Large intestine (tissue), 3 donors: ENCODE results near the gene APP. TPM values are rescaled to one million over a fixed set of nuclear protein-coding genes. Genes with fewer than 3 reads are reported as not detected.
A peak's percentile ranks its signal among the peaks of the same experiment; 100 is the strongest.

Experiments
- DNase-seq, 2 donors: peaks; one replicate each; pipeline versions ENCODE4 v3.0.0 to v3.0.0-alpha.2; 2013
- H3K27ac ChIP-seq: one replicate; pipeline ENCODE4 v1.5.1; 2013; ENCODE audit warnings: low read length
- H3K27me3 ChIP-seq: 2 replicates; pipeline ENCODE4 v1.6.1; 2013; ENCODE audit warnings: low read length; ENCODE audit not compliant: control insufficient read depth, insufficient read depth
- H3K36me3 ChIP-seq: 2 replicates; pipeline ENCODE4 v1.6.1; 2013; ENCODE audit warnings: low read length; ENCODE audit not compliant: control insufficient read depth, insufficient read depth
- H3K4me1 ChIP-seq: one replicate; pipeline ENCODE4 v1.6.1; 2013; ENCODE audit warnings: low read length; ENCODE audit not compliant: control insufficient read depth, insufficient read depth
- H3K4me3 ChIP-seq: one replicate; pipeline ENCODE4 v1.5.1; 2013; ENCODE audit warnings: low read length
- H3K9me3 ChIP-seq: one replicate; pipeline ENCODE4 v1.6.1; 2013; ENCODE audit warnings: mild to moderate bottlenecking, low read depth, low read length, moderate library complexity; ENCODE audit not compliant: control insufficient read depth
- WGBS: methylation state at CpG from one replicate; pipeline ENCODE4 v1.1.5; 2013; ENCODE audit warnings: low lambda C conversion rate; ENCODE audit not compliant: insufficient coverage; 5-methylcytosine and 5-hydroxymethylcytosine counted together
- polyA plus RNA-seq: library from polyadenylated mRNA; unstranded; fragments of 120-200 nt; gene quantifications from one replicate; pipeline ENCODE4 v1.2.1, GENCODE V29; 2013

Gene APP
- polyA plus RNA-seq, 1 donor: 265 TPM

DNA sequence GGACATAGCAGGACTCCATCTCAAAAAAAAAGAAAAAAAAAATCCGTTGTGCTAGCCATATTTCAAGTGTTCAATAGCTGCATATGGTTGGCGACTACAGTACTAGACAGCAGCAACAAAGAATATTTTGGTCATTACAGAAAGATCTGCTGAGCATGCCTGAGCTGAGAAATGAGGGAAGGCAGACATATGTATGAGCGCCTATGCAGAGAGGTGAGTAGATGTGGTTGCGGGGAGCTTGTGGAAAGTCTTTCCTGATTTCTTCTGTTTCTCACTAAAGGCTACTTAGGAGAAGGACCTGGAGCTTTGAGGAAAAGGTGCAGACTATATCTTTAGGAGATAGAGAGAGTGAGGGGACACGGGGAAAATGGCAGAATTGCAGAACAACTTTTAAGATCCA, 21.0 kb upstream of the APP start:
- Histone ChIP-seq H3K9me3 (no peaks in the 10 kb centered on the region), H3K27me3 (no peaks in the 10 kb centered on the region), H3K36me3 (no peaks in the 10 kb centered on the region), H3K27ac (no peak overlapping the region), H3K4me1 (no peaks in the 10 kb centered on the region), H3K4me3 (no peak overlapping the region)
- 75% methylated on average over 2 of the region's 5 CpGs for WGBS
- DNase-seq: no peak

DNA sequence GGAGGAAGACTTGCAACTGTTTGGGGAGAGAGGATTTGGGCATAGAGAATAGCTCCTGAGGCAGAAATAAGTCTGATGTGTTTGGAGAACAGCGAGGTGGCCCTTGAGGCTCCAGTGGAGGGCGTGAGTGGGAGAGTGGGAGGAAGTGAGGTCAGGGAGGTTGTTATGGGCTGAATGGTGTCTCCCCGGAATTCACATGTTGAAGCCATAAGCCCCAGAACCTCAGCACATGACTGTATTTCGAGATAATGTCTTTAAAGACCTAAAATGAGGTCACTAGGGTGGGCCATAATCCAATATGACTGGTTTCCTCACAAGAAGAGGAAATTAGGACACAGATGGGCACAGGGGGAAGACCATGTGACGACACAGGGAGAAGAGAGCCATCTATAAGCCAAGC, 17.9 kb upstream of the APP start:
- DNase-seq: no peak
- WGBS: no CpG with 5 or more reads among the region's 5 CpGs

GRCh38 chr21:26185446-26185845, 14.9 kb upstream of the APP start:
- DNase-seq: no peak
- no peaks in the 10 kb centered on the region for H3K27me3 ChIP-seq
- no peaks in the 10 kb centered on the region for H3K36me3 ChIP-seq
- WGBS: no CpG with 5 or more reads among the region's 2 CpGs
- no peaks in the 10 kb centered on the region for H3K4me1 ChIP-seq
- no peak overlapping the region for H3K4me3 ChIP-seq
- H3K9me3 ChIP-seq: no peaks in the 10 kb centered on the region
- no peak overlapping the region for H3K27ac ChIP-seq

More for the DNA sequence above, 17.9 kb upstream of the APP start:
- no peak overlapping the region for H3K27ac ChIP-seq
- no peaks in the 10 kb centered on the region for H3K4me1 ChIP-seq
- H3K4me3 ChIP-seq: no peak overlapping the region
- H3K9me3 ChIP-seq: no peaks in the 10 kb centered on the region
- no peaks in the 10 kb centered on the region for H3K27me3 ChIP-seq
- no peaks in the 10 kb centered on the region for H3K36me3 ChIP-seq

DNA sequence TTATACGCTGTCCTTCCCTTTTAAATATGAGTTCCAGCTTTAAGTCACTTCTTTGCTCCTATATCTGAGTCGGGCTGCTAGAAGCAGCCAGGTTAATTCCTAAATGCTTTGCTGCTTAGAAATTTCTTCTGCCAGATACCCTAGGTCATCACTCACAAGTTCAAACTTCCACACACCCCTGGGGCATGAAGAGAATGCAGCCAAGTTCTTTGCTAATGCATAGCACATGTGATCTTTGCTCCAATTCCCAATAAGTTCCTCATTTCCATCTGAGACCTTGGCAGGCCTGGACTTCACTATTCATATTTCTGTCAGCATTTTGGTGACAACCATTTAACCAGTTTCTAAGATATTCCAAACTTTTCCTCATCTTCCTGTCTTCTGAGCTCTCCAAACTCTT, 14.5 kb upstream of the APP start:
- Histone ChIP-seq H3K27me3 (no peaks in the 10 kb centered on the region), H3K4me3 (no peak overlapping the region)

GRCh38 chr21:26179501-26179900, 8.9 kb upstream of the APP start:
- Histone ChIP-seq H3K27me3 (no peaks in the 10 kb centered on the region), H3K4me3 (no peak overlapping the region), H3K4me1 (no peaks in the 10 kb centered on the region), H3K36me3 (no peaks in the 10 kb centered on the region), H3K27ac (no peak overlapping the region), H3K9me3 (no peaks in the 10 kb centered on the region)
- no peak for DNase-seq
- 67% methylated on average over 1 of the region's 4 CpGs for WGBS

More for the DNA sequence above, 14.5 kb upstream of the APP start:
- WGBS: no CpG with 5 or more reads among the region's 2 CpGs
- Histone ChIP-seq H3K27ac (no peak overlapping the region), H3K36me3 (no peaks in the 10 kb centered on the region), H3K9me3 (no peaks in the 10 kb centered on the region), H3K4me1 (no peaks in the 10 kb centered on the region)
- DNase-seq: no peak

- Histone ChIP-seq H3K4me1 (no peaks in the 10 kb centered on the region), H3K9me3 (no peaks in the 10 kb centered on the region), H3K36me3 (no peaks in the 10 kb centered on the region), H3K4me3 (no peak overlapping the region), H3K27ac (no peak overlapping the region), H3K27me3 (no peaks in the 10 kb centered on the region)
- WGBS: 100% methylated on average over 1 of the region's 5 CpGs
- no peak for DNase-seq
Observed at GRCh38 chr21:26177746-26178426, 7.3 kb upstream of the APP start.

DNA sequence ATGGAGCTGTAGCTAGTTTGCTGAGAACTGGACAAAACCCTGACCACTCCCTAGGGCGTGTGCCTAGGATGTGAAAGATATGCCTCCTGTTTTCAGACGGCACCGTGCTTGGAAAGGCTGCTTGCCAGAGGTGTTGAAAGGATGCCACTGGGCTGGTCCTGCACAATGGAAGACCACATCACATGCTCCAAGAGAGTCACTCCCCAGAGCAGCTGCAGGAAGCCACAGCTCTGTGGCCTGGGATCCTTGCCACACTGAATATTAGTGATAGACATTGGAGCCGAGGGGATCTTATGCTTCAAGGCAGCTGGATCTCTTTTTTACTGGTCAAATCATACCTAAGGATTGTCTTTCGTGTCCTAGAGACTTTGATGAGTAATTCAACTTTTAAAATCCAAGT, 6.6 kb upstream of the APP start:
- H3K36me3 ChIP-seq: no peaks in the 10 kb centered on the region
- H3K27ac ChIP-seq: no peak overlapping the region
- no peaks in the 10 kb centered on the region for H3K27me3 ChIP-seq
- no peaks in the 10 kb centered on the region for H3K9me3 ChIP-seq
- WGBS: no CpG with 5 or more reads among the region's 5 CpGs
- H3K4me1 ChIP-seq: no peaks in the 10 kb centered on the region
- H3K4me3 ChIP-seq: no peak overlapping the region
- no peak for DNase-seq

DNA sequence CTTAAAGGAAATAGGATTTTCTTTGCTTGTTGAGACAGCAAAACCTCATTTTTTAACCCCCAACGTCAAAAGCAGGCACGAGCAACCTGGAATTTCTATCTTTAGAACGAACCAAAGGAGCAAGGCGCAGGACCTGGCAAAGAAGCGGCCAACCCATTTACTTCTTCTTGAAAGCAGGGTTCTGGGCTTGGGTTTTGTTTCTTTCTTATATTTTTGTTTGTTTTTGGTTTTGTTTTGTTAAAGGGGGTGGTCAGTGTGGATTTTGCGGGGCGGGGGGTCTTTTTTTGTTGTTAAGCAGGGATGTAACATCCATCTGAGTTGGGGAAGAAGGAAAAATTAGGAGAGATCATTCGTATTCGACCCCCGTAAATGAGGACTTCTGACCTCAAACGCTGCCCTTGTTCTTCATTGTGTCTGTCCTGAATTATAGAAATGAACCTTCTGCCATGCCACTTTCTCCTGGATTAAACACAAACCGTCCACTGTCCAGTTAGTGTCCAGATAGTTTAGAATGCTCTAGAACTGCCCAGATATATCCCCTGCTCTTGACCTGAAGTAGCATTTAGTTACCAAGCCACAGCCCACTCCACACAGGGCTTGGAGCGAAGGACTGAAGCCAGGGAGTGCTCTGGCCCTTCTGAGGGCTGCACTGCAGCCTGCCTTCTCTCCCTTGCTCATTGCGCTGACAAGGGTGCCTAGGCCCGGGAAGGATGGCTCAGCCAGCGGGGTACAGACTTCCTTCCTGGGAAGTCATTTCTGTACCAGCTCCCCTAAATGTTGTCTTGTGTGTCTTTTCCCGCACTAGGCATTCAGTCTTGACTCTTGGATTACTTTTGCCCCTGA, 909 bp upstream of the APP start:
- no CpG with 5 or more reads among the region's 17 CpGs for WGBS

GRCh38 chr21:26169611-26170470, 729 bp downstream of the APP start:
- peaks cover 14% of the 10 kb centered on the region for H3K4me1 ChIP-seq

More for the DNA sequence above, 909 bp upstream of the APP start:
- Histone ChIP-seq H3K4me1 (peaks cover 14% of the 10 kb centered on the region), H3K9me3 (no peaks in the 10 kb centered on the region), H3K27me3 (no peaks in the 10 kb centered on the region), H3K4me3 (peak overlapping the region; percentile 65), H3K36me3 (no peaks in the 10 kb centered on the region), H3K27ac (peak overlapping the region; percentile 16)
- DNase-seq: no peak

GRCh38 chr21:26169061-26169610, 1.4 kb downstream of the APP start:
- Histone ChIP-seq H3K9me3 (no peaks in the 10 kb centered on the region), H3K27ac (peak overlapping the region; percentile 75), H3K4me3 (peak overlapping the region; percentile 94), H3K4me1 (peaks cover 14% of the 10 kb centered on the region), H3K36me3 (no peaks in the 10 kb centered on the region), H3K27me3 (no peaks in the 10 kb centered on the region)
- WGBS: no CpG with 5 or more reads among the region's 18 CpGs
- DNase-seq: peak; percentile 38 to 73

More at GRCh38 chr21:26169611-26170470, 729 bp downstream of the APP start:
- Histone ChIP-seq H3K27me3 (no peaks in the 10 kb centered on the region), H3K4me3 (peak overlapping the region; percentile 94), H3K9me3 (no peaks in the 10 kb centered on the region), H3K27ac (peak overlapping the region; percentile 75), H3K36me3 (no peaks in the 10 kb centered on the region)
- DNase-seq: peak; percentile 37 to 77
- no CpG with 5 or more reads among the region's 80 CpGs for WGBS
